Heart left ventricle (tissue), 16 donors: ENCODE data around the gene MAPK7. TPM values are rescaled to one million over a fixed set of nuclear protein-coding genes. Genes with fewer than 3 reads are reported as not detected.

Experiments
- ATAC-seq, 4 donors: fragments of 200-7000 bp; cut with Tn5 transposase; one replicate each; pipeline ENCODE4 v1.9.1; 2020 to 2022; ENCODE audit warnings: moderate library complexity in 4 of 4, mild to moderate bottlenecking in 3 of 4, moderate number of reproducible peaks in 1 of 4
- DNase-seq, 5 donors: peaks; one replicate each; pipeline ENCODE4 v3.0.0-alpha.2; 2020
- H3K27ac ChIP-seq, 12 donors: fragments of 200-600 bp; sonication (generic) in 4 of 12; one replicate each; pipeline versions ENCODE4 v1.5.0 to v1.8.0; 2016 to 2022; ENCODE audit warnings: mild to moderate bottlenecking in 2 of 12
- H3K27me3 ChIP-seq, 9 donors: fragments of 200-600 bp; sonication (generic) in 2 of 9; one replicate each; pipeline versions ENCODE4 v1.5.1 to v1.8.0; 2016 to 2022; ENCODE audit warnings: mild to moderate bottlenecking in 3 of 9
- H3K36me3 ChIP-seq, 9 donors: fragments of 200-600 bp; sonication (generic) in 2 of 9; one replicate each; pipeline versions ENCODE4 v1.5.0 to v1.8.0; 2018 to 2022; ENCODE audit warnings: mild to moderate bottlenecking in 2 of 9
- H3K4me1 ChIP-seq, 12 donors: fragments of 200-600 bp; sonication (generic) in 4 of 12; one replicate each; pipeline versions ENCODE4 v1.5.0 to v1.8.0; 2016 to 2022; ENCODE audit warnings: mild to moderate bottlenecking in 3 of 12
- H3K4me3 ChIP-seq, 12 donors: fragments of 200-600 bp; sonication (generic) in 4 of 12; one replicate each; pipeline versions ENCODE4 v1.5.0 to v1.8.0; 2017 to 2022; ENCODE audit warnings: mild to moderate bottlenecking in 9 of 12, moderate library complexity in 4 of 12
- H3K9me3 ChIP-seq, 12 donors: fragments of 200-600 bp; sonication (generic) in 4 of 12; one replicate each; pipeline versions ENCODE4 v1.5.0 to v1.8.0; 2016 to 2022; ENCODE audit warnings: mild to moderate bottlenecking in 1 of 12
- CTCF ChIP-seq, 12 donors: fragments of 200-600 bp; sonication (generic) in 4 of 12; IDR thresholded peaks; one replicate each; pipeline versions ENCODE4 v1.5.0 to v1.8.0; 2018 to 2022; ENCODE audit warnings: antibody characterized with exemption in 12 of 12, mild to moderate bottlenecking in 5 of 12
- POLR2A ChIP-seq, 2 donors: fragments of 450-650 bp; IDR thresholded peaks; one replicate each; pipeline ENCODE4 v1.6.1; 2017; ENCODE audit warnings: antibody characterized with exemption in 2 of 2, mild to moderate bottlenecking in 2 of 2, moderate library complexity in 2 of 2
- WGBS, 4 donors: extraction: QIAGEN DNeasy Blood & Tissue Kit in 2 of 4; methylation state at CpG; one replicate each; pipeline versions ENCODE4 v1.1.5 to v1.1.7; 2013 to 2018; 5-methylcytosine and 5-hydroxymethylcytosine counted together
- intact Hi-C, 10 donors: fragments of 100-400 bp; cut with DNase I; formaldehyde crosslinking; loops; one replicate each; pipeline versions ENCODE4 v1.11.1 to v1.14.2; 2022
- polyA plus RNA-seq, 2 donors: library from polyadenylated mRNA; stranded (reverse); fragments of 200-250 nt; gene quantifications; one replicate each; pipeline ENCODE4 v1.2.3, GENCODE V29; 2013
- total RNA-seq, 9 donors: library from RNA; depleted of rRNA in 2 of 9; stranded (reverse); fragments of >200 nt in 2 of 9; fragmentation: NEBNext Ultra II Directional in 3 of 9; extraction: Animal tissue kit (Norgen Biotek cat#: 25700) in 3 of 9; gene quantifications; one replicate each; pipeline versions ENCODE4 v1.1.0 to v1.2.4, GENCODE V29; 2016 to 2023
- donor health status: ischemic (EF 13 %, LVEDD 7.1; RV severe dilation, severe dysfunction).
- donor health status: healthy with polysubstance abuse.
- donor health status: DM: no; HTN: yes; CAD: no.
- donor health status: DM: no; HTN: no; CAD: no.
- donor health status: ischemic (EF 25% LVEDD 6.9; RV normal size, moderate dysfunction).
- donor health status: ischemic (EF 25% LVEDD 5.7; RV mildly dilated, moderate dysfunction).
- donor health status: healthy.
- donor health status: DM: yes; HTN: yes; CAD: no.
- donor health status: ischemic (EF 35%, LVEDD 5.7; RV mildly dilated, moderate dysfunction).
- donor health status: nonischemic (EF 11% LVEDD 7.7; RV severe dilation, severe dysfunction).
- donor health status: DM: yes; HTN: yes; CAD: no.
- donor health status: PGD.
- donor health status: ischemic (EF 29% LVEDD 5.4; RV normal size, mild dysfunction).
- donor health status: nonischemic (EF 23%, LVEDD 6.1; RV moderate dilation, normal function).

MAPK7 gene
- total and polyA plus RNA-seq, 11 donors = 5.7 to 25.4 (median 12.1) TPM

GRCh38 chr17:19372439-19372838 lies 5.9 kb upstream of the MAPK7 start:
- 73 to 86% (median 82%) methylated on average over 8 to 12 of the region's 12 CpGs for WGBS, 4 donors
- DNase-seq = no peak
- TF ChIP-seq CTCF (IDR thresholded peaks at IDR 0.05) = no peak
- TF ChIP-seq POLR2A (IDR thresholded peaks at IDR 0.05) = no peak
- no peak for ATAC-seq
- intact Hi-C loops = loop anchor here in 2 of 10 donors (5.0 to 10.0 kb wide), 2 partner anchors 40 to 272 kb away; partner anchors contain the start of genes ALDH3A2 (in 1 of the 2) and RNF112 (in 1 of the 2)
- Histone ChIP-seq H3K27me3 (no peaks in the 10 kb centered on the region), H3K27ac (no peak overlapping the region), H3K4me1 (peaks cover 0 to 58% (median 23%) of the 10 kb centered on the region in 12 donors), H3K36me3 (no peaks in the 10 kb centered on the region), H3K9me3 (no peaks in the 10 kb centered on the region), H3K4me3 (no peak overlapping the region)

GRCh38 chr17:19372866-19373504 lies 5.3 kb upstream of the MAPK7 start:
- Histone ChIP-seq H3K9me3 (no peaks in the 10 kb centered on the region), H3K27ac (no peak overlapping the region), H3K36me3 (no peaks in the 10 kb centered on the region), H3K4me1 (peaks cover 0 to 55% (median 23%) of the 10 kb centered on the region in 12 donors), H3K27me3 (no peaks in the 10 kb centered on the region), H3K4me3 (no peak overlapping the region)
- intact Hi-C loops = loop anchor here in 2 of 10 donors (5.0 to 10.0 kb wide), 2 partner anchors 39 to 272 kb away; partner anchors contain the start of genes ALDH3A2 (in 1 of the 2) and RNF112 (in 1 of the 2)
- ATAC-seq (no peak), DNase-seq (no peak)
- TF ChIP-seq CTCF (IDR thresholded peaks at IDR 0.05) (no peak), POLR2A (IDR thresholded peaks at IDR 0.05) (no peak)
- WGBS, 4 donors = 84 to 88% (median 86%) methylated on average over 8 of the region's 8 CpGs

GRCh38 chr17:19374136-19374535 lies 4.2 kb upstream of the MAPK7 start:
- TF ChIP-seq POLR2A (IDR thresholded peaks at IDR 0.05) = no peak
- no peak for TF ChIP-seq CTCF (IDR thresholded peaks at IDR 0.05)
- intact Hi-C loops = loop anchor here in 2 of 10 donors (5.0 to 10.0 kb wide), 2 partner anchors 38 to 271 kb away; partner anchors contain the start of genes ALDH3A2 (in 1 of the 2) and RNF112 (in 1 of the 2)
- Histone ChIP-seq H3K4me3 (no peak overlapping the region), H3K27ac (no peak overlapping the region), H3K9me3 (no peaks in the 10 kb centered on the region), H3K27me3 (no peaks in the 10 kb centered on the region), H3K36me3 (no peaks in the 10 kb centered on the region), H3K4me1 (peaks cover 4 to 50% (median 28%) of the 10 kb centered on the region in 12 donors)
- 87 to 92% (median 90%) methylated on average over 5 of the region's 5 CpGs for WGBS, 4 donors
- no peak for DNase-seq
- ATAC-seq = no peak

GRCh38 chr17:19375732-19376131 lies 2.6 kb upstream of the MAPK7 start:
- Histone ChIP-seq H3K4me3 (no peak overlapping the region), H3K27ac (no peak overlapping the region), H3K9me3 (no peaks in the 10 kb centered on the region), H3K27me3 (no peaks in the 10 kb centered on the region), H3K36me3 (peaks cover 0 to 16% (median 14%) of the 10 kb centered on the region in 9 donors), H3K4me1 (peaks cover 2 to 46% (median 22%) of the 10 kb centered on the region in 12 donors)
- WGBS, 4 donors = 92 to 100% (median 98%) methylated on average over 1 of the region's 1 CpG
- intact Hi-C loops = loop anchor here in 1 of 10 donors (5.0 to 10.0 kb wide), 2 partner anchors 72 to 269 kb away; partner anchors contain the start of gene ALDH3A2
- DNase-seq (no peak), ATAC-seq (no peak)
- no peak for TF ChIP-seq CTCF (IDR thresholded peaks at IDR 0.05)
- no peak for TF ChIP-seq POLR2A (IDR thresholded peaks at IDR 0.05)
